Type B pancreatic cell (in vitro differentiated cells): ENCODE measurements around the gene ZBTB39. TPM values are rescaled to one million over a fixed set of nuclear protein-coding genes. Genes with fewer than 3 reads are reported as not detected.
"Not testable (repeated sequence)": the region's sequence is repeated elsewhere in the genome, so short reads cannot be mapped to it uniquely, and the experiment has no call there.

ENCODE experiments used
- DNase-seq: peaks from one replicate; pipeline ENCODE4 v3.0.0; 2021; ENCODE audit warnings: mixed read lengths; ENCODE audit not compliant: unreplicated experiment; ENCODE audit errors: extremely low spot score
- H3K27ac Mint-ChIP-seq: 2 replicates; pipeline ENCODE4 v1.8.0; 2021; ENCODE audit warnings: mild to moderate bottlenecking, mixed read lengths
- H3K27me3 Mint-ChIP-seq: 2 replicates; pipeline ENCODE4 v1.8.0; 2021; ENCODE audit warnings: mixed read lengths
- H3K36me3 Mint-ChIP-seq: 2 replicates; pipeline ENCODE4 v1.8.0; 2021; ENCODE audit warnings: mixed read lengths
- H3K4me1 Mint-ChIP-seq: one replicate; pipeline ENCODE4 v1.8.0; 2021; ENCODE audit warnings: mixed read lengths; ENCODE audit not compliant: unreplicated experiment
- H3K4me3 Mint-ChIP-seq: 2 replicates; pipeline ENCODE4 v1.8.0; 2021; ENCODE audit warnings: mild to moderate bottlenecking, mixed read lengths
- H3K9me3 Mint-ChIP-seq: 2 replicates; pipeline ENCODE4 v1.8.0; 2021; ENCODE audit warnings: mixed read lengths
- total RNA-seq: library from RNA; stranded (reverse); gene quantifications from 2 replicates; pipeline ENCODE4 v1.2.1, GENCODE V29; 2021; ENCODE audit warnings: low replicate concordance
- TF ChIP-seq, protein P1 (sequence below): fragments of 200-600 bp; sonication (generic); conservative IDR thresholded peaks from 2 replicates; pipeline ENCODE4 v1.5.0; 2021; ENCODE audit warnings: antibody characterized with exemption, mild to moderate bottlenecking

The ZBTB39 gene
- total RNA-seq, 1 donor from 2014 or later: 18.1 TPM

DNA sequence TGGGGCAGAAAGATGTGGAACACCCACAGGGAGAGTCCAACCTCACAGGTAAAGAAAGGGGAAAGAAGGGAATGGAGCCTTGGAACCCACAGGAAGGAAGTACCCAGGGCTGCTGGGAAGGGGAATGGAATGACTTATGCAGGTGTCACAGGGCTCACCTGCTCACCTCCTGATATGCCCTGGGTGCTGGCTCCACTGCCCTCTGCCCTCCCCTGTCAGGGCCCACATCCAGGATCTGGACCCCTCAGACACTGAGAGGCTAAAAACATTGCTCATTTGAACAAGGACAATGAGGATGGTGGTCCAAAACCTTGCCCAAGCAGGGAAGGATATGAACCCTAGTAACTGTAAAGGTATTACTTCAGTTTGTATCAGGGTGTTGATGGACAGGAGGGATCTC is 19.3 kb downstream of the ZBTB39 start:
- Mint-ChIP-seq H3K4me3 (no peak overlapping the region), H3K27me3 (peaks cover 7% of the 10 kb centered on the region), H3K27ac (no peak overlapping the region), H3K9me3 (no peaks in the 10 kb centered on the region), H3K4me1 (peaks cover 4% of the 10 kb centered on the region), H3K36me3 (no peaks in the 10 kb centered on the region)
- TF ChIP-seq, protein P1, sequence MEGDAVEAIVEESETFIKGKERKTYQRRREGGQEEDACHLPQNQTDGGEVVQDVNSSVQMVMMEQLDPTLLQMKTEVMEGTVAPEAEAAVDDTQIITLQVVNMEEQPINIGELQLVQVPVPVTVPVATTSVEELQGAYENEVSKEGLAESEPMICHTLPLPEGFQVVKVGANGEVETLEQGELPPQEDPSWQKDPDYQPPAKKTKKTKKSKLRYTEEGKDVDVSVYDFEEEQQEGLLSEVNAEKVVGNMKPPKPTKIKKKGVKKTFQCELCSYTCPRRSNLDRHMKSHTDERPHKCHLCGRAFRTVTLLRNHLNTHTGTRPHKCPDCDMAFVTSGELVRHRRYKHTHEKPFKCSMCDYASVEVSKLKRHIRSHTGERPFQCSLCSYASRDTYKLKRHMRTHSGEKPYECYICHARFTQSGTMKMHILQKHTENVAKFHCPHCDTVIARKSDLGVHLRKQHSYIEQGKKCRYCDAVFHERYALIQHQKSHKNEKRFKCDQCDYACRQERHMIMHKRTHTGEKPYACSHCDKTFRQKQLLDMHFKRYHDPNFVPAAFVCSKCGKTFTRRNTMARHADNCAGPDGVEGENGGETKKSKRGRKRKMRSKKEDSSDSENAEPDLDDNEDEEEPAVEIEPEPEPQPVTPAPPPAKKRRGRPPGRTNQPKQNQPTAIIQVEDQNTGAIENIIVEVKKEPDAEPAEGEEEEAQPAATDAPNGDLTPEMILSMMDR: no peak
- DNase-seq: no peak

DNA sequence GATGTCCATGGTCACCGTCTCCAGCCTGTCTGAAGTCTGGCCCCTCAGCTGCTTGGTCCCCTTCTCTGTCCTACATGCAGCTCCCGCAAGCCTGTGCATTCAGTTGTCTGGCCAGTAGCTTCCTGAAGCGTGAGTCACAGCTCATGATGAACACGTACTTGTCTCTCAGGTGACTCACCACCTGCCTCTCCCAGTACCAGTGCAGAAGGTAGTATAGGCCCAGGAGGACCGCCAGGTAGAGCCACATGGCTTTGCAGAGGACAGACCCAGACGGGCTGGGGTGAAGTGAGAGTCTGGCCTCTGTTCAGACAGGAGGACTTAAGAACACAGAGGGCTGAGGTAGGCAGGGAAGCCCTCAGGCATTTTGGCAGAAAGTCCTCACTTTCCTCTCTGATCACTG is 20.6 kb downstream of the ZBTB39 start:
- H3K4me3 Mint-ChIP-seq, H3K36me3 Mint-ChIP-seq, H3K9me3 Mint-ChIP-seq, H3K4me1 Mint-ChIP-seq, H3K27me3 Mint-ChIP-seq: not testable (repeated sequence)
- DNase-seq: peak; percentile 62
- H3K27ac Mint-ChIP-seq: peak overlapping the region; percentile 88

DNA sequence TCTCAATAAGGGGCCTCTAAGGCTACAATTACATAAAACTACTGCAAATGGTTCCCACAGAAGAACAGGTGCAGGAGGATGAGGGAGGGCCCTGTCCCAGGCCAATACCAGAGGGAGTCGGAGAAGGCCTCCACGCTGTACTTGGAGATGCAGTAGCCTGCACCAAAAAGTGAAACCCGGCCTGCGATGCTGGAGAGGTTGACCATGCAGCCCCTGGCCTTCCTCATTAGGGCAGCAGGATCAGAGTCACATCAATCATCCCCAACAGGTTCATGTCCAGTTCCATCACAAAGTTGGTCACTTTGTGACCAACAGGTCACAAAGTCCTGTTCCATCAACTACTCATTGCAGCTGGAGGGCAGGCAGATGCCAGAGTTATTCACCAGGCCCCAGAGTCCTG is 23.0 kb downstream of the ZBTB39 start:
- no peaks in the 10 kb centered on the region for H3K36me3 Mint-ChIP-seq
- no peaks in the 10 kb centered on the region for H3K9me3 Mint-ChIP-seq
- no peak overlapping the region for H3K4me3 Mint-ChIP-seq
- no peak overlapping the region for H3K27ac Mint-ChIP-seq
- peaks cover 3% of the 10 kb centered on the region for H3K27me3 Mint-ChIP-seq
- no peak for DNase-seq
- H3K4me1 Mint-ChIP-seq: peaks cover 4% of the 10 kb centered on the region
- TF ChIP-seq, protein P1: no peak

DNA sequence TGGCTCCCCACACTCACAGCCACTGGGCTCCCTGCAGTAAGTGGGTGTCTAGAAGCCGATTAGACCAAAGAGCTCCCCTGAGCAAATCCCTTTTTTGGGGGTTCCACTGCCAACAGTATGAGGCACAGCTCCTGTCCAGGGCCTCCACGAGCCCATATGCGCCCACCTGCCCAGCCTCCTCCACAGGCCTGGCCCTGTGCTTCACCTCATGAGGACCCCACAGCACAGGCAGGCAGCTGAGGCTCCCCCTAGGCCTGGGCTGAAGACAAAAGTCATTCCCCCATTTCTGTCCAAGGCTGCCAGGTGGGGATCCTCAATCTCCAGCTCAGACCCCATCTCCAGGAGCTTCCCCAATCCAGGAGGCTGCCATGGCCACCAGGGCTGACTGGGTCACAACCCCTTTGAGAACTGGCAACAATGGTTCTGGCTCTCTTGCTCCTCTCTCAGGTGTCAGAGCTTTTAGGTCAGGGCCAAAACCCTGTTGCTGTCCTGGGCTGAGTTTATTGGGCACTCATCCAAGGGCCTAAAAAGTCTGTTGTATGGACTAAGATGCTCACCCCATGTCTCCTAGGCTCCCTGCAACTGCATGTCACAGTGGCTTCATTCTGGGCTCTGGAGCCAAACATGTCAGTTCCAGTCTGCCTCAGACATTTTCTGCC is 23.6 kb downstream of the ZBTB39 start:
- not testable (repeated sequence) for H3K27me3 Mint-ChIP-seq, H3K4me1 Mint-ChIP-seq, DNase-seq, H3K9me3 Mint-ChIP-seq, H3K36me3 Mint-ChIP-seq, H3K4me3 Mint-ChIP-seq, H3K27ac Mint-ChIP-seq

DNA sequence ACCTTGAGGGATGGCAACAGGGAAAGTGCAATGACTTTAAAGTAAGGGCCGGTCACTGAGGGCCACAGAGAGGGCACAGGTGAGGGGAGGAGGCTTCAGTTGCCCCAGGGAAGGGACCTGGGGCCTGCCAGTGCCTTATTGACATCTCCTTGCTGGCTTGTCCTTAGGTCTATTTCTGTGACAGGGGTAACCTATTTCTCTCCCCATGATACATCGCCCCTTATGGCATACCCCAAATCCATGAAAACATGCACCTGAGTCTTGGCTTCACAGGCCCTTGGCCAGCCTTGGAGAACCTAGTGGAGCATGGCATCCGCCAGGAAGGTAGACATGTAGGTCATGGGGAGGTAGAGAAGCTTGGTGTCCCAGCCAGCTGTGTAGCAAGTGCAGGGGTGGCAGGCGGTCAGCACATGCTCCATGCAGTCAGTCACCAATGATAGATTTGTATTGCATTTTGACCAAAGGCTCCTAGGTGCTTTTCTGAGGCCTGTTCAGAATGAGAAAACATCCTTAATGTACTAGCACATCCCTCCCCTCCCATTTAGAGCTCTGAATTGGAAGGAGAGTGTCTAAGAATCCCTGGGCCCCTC is 25.3 kb downstream of the ZBTB39 start:
- Mint-ChIP-seq H3K27ac (no peak overlapping the region), H3K4me1 (no peaks in the 10 kb centered on the region), H3K4me3 (no peak overlapping the region), H3K36me3 (no peaks in the 10 kb centered on the region), H3K27me3 (no peaks in the 10 kb centered on the region), H3K9me3 (no peaks in the 10 kb centered on the region)
- TF ChIP-seq, protein P1: no peak
- no peak for DNase-seq

DNA sequence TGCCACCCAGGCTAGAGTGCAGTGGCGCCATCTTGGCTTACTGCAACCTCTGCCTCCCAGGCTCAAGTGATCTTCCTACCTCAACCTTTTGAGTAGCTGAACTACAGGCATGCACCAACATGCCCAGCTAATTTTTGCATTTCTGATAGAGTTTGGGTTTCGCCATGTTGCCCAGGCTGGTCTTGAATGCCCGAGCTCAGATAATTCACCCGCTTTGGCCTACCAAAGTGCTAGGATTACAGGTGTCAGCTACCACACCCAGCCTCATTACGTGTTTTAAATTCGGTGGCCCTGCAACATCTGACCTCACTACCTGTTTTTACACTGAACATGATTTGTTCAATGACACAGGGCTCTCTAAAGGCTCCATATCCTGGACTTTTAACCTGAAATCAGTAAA is 26.1 kb downstream of the ZBTB39 start:
- TF ChIP-seq, protein P1: no peak
- no peak overlapping the region for H3K27ac Mint-ChIP-seq
- H3K4me3 Mint-ChIP-seq: no peak overlapping the region
- DNase-seq: no peak
- H3K27me3 Mint-ChIP-seq: no peaks in the 10 kb centered on the region
- H3K36me3 Mint-ChIP-seq: no peaks in the 10 kb centered on the region
- H3K9me3 Mint-ChIP-seq: no peaks in the 10 kb centered on the region
- H3K4me1 Mint-ChIP-seq: no peaks in the 10 kb centered on the region
